Effector CD8-positive, alpha-beta T cell (primary cell): Measurements from ENCODE around the gene CARNS1.
"Not testable (repeated sequence)": the region's sequence is repeated elsewhere in the genome, so short reads cannot be mapped to it uniquely, and the experiment has no call there.

Experiments used
- DNase-seq: peaks from one replicate; lab custom pipeline; 2025; lab: John Stamatoyannopoulos, UW

CARNS1 gene

DNA sequence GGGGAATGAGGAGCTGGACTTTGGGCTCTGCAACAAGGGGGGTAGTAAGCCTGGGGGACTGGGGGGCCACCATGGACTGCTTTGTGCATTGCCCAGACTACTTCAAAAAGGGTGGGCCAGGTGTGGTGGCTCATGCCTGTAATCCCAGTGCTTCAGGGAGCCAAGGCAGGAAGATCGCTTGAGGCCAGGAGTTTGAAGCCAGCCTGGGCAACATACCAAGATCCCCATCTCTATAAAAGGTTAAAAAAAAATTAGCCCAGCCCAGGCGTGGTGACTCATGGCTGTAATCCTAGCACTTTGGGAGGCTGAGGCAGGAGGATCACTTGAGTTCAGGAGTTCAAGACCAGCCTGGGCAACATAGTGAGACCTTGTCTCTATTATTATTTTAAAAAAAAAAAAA is 50.1 kb downstream of the CARNS1 start:
- DNase-seq = not testable (repeated sequence)

DNA sequence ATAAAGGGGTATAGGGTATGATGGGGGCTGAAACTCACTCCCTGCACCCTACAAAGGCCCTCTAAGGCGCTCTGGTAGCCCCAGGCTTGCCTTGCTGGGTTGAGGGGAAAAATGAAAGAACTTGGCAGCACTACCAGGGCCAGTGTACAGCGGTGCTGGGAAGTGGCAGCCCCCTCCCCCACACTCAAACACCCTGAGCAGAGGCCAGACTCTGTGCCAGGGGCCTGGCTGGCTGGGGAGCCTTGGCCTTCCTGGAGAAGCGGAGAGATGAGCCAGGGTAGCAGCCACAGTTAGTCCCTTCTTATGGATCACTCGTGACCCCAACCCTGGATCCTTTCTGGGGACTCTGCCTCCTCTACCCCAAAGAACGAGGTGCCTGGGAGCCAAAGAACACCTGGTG is 50.9 kb downstream of the CARNS1 start:
- no peak for DNase-seq

DNA sequence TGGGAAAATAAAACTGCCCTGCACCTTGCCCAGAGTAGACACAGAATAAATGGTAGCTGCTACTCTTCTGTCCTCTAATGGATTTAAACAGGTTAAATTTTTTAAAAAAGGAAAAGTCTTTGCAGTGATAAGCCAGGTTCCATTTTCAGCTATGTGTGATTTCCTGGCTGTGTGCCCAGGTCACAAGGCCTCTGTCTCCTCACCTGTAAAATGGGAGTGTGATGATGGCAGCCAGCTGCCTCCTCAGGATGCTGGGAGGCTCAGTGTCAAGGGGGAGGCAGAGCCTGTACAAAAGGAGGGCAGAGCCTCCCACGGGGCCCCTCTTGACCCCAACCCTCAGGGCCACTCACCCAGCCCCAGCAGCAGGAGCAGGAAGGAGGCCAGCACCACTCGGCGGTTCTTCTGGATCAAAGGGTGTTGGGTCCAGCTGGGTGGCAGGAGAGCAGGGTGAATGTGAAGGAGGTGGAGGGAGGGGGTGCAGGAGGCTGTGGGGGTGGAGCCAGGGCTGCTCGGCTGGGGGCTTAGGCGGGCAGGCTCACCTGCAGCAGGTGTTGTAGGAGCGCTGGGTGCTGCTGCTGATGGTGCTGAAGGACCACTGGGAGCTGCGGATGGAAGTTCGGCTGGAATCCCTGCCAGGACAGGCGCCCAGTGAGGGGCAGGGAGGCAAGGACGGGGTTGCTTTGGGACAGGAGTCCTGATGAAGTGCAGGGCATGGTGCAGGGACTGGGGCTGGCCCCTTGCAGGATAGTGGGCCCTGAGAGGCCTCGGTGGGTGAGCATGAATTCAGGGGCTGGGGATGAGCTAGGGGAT is 51.7 kb downstream of the CARNS1 start:
- no peak for DNase-seq

DNA sequence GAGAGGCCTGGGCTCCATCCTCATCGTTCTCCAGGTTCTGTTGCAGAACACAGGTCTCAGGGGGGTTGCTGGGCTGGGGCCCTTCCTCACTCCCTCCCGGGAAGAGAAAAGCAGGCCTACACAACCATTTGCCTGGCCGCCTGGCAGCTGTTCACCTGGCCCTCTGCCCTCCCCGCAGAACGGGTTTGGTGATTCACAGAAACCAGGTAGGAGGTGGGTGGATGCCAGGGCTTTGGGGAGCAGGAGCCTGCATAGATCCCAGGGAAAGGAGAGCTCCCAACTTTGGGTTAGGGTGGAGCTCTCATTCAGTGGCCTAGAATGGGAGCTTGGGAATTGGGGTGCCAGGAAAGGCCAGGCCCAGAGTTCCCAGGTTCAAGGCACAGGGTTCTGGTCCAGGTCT is 52.6 kb downstream of the CARNS1 start:
- DNase-seq = no peak

DNA sequence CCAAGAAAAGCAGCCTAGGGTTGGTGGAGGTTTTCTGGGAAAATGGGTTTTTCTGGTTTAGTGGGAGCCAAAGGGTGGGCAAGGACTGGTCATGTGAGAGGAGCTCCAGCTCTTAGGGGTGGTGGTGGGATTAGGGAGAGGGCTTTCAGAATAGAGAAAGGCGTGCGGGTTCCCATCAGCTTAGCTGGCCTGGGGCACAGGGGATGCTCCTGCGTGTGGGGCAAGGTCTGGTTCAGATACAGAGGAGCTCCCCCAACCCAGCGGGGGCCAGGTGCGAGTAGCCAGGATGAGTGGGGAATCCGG is 52.9 kb downstream of the CARNS1 start:
- no peak for DNase-seq

DNA sequence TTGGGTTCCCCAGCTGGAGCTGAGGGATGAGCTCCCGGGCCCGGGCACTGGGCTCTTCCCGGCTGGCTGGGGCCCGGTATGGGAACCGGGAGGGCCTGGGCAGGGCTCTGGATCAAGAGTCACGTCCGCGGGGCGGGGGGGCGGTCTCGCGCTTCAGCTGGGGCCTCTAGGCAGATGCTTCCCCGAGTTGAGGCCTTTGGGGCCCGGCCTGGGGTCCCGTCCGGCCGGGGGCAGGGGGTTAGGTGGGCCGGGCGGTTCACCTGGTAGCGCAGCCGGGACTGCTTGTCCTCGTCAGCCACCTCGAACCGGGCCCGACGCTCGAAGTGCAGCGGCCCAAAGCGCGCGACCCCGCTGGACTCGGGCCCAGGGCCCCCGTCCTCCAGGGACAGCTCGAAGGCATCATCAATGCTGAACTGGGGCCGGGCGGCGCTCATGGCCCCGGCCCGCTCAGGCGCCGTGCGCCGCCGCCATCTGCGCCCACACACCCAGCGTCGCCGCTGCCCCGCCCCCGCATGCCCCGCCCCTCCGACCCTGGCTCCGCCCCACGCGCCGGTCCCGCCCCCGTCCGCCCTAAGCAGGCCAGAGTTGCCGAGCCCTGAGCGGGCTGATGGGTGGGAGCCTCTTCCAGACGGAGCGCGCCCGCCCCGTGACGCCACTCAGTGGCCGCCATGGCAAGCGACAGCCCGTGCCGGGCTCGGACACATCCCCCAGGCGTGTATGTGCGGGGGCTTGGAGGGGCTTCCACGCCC is 53.5 kb downstream of the CARNS1 start, which contains the start of gene TMEM134:
Gene TMEM134 (minus strand): TSS at position 493 of the 749 bp plus-strand sequence. CDS start 59 bp downstream, at position 434.
- DNase-seq = peak; percentile 88

DNA sequence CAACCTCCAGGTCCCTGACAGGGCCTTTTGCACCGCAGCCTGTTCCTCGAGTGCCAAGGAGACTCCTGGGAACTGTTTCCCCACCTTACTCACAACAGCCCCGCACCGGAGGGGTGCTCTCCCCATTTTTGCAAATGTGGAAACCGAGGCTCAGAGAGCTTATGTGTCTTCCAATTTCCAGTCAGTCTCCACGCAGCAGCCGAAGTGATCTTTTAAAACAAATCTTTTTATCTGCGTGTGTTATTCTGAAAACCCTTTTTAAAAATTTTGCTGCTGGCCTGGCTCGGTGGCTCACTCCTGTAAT is 54.0 kb downstream of the CARNS1 start:
- no peak for DNase-seq

DNA sequence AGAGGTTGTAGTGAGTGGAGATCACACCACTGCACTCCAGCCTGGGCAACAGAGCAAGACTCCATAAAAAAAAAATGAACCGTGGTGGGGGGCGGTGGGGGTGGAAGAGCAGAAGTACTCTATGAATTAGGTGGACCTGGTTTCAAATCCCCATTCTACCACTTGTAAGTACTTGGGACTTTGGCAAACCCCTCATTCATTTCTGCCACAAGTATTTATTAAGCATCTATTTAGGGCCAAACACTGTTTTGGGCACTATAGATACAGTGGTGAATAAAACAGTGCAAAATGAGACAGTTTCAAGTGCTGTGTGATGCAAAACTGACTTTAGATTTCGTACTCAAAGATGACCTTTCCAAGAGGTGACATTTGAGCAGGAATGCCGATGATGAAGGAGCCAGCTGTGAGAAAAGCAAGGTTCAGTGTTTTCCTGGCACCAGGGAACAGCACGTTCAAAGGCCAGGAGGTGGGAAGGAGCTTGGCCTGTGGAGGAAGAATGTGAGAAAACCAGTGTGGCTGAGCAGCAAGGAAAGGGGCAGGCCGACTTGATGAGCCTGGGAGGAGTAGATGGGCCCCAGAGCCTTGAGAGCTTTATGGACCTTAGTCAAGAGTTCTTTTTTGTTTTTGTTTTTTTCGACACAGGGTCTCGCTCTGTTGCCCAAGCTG is 55.0 kb downstream of the CARNS1 start:
- no peak for DNase-seq

DNA sequence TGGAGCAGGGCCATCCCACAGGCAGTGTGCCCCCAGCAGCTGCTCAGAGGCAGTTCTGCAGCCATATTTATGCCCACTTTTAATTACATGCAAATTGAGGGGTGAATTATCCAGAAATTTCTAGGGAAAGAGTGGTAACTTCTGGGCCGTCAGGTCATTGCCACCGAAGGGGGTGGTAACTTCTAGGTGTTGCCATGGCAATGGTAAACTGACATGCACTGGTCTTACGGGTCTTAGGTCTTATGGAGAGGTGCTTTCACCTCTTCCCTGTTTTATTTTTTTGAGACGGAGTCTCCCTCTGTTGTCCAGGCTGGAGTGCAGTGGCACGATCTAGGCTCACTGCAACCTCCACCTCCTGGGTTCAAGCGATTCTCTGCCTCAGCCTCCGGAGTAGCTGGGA is 57.4 kb downstream of the CARNS1 start:
- no peak for DNase-seq
